Measurements from ENCODE around the gene CFH. TPM values are rescaled to one million over a fixed set of nuclear protein-coding genes. Genes with fewer than 3 reads are reported as not detected.

CFH gene
- total RNA-seq, 1 donor from 2014 or later: 8.8 TPM

DNA sequence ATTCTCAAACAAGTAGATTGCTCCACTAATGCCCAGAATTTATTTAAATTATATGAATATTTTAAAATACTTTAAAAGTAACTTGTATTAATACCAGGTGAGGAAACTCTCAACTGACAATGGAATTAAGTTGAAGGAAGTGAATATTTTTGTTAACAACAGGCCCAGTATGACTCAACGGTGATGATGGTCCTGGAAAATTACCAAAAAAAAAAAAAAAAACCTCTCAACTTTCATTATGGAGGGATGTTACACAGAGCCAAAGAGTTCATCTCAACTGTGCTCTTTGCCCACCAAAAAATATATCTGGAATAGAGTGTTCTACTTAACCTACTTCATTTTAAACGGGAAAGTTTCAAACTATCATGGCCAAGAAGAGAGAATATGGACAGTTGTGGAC lies 28.3 kb downstream of the CFH start:
- Mint-ChIP-seq H3K9me3 (peaks cover 6% of the 10 kb centered on the region), H3K27me3 (ENCODE audit: low read depth) (no peaks in the 10 kb centered on the region), H3K36me3 (no peaks in the 10 kb centered on the region), H3K4me3 (no peak overlapping the region), H3K27ac (no peak overlapping the region), H3K4me1 (peaks cover 9% of the 10 kb centered on the region)
- TF ChIP-seq, protein P1, sequence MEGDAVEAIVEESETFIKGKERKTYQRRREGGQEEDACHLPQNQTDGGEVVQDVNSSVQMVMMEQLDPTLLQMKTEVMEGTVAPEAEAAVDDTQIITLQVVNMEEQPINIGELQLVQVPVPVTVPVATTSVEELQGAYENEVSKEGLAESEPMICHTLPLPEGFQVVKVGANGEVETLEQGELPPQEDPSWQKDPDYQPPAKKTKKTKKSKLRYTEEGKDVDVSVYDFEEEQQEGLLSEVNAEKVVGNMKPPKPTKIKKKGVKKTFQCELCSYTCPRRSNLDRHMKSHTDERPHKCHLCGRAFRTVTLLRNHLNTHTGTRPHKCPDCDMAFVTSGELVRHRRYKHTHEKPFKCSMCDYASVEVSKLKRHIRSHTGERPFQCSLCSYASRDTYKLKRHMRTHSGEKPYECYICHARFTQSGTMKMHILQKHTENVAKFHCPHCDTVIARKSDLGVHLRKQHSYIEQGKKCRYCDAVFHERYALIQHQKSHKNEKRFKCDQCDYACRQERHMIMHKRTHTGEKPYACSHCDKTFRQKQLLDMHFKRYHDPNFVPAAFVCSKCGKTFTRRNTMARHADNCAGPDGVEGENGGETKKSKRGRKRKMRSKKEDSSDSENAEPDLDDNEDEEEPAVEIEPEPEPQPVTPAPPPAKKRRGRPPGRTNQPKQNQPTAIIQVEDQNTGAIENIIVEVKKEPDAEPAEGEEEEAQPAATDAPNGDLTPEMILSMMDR (IDR thresholded peaks at IDR 0.05; ENCODE audit: unreplicated experiment): no peak
- DNase-seq (ENCODE audit: low spot score in 2 of 2, unreplicated experiment in 2 of 2): no peak

GRCh38 chr1:196684476-196684875 lies 32.6 kb downstream of the CFH start:
- no peak overlapping the region for H3K27ac Mint-ChIP-seq
- no peaks in the 10 kb centered on the region for H3K27me3 Mint-ChIP-seq (ENCODE audit: low read depth)
- no peak for DNase-seq (ENCODE audit: low spot score in 2 of 2, unreplicated experiment in 2 of 2)
- no peaks in the 10 kb centered on the region for H3K4me1 Mint-ChIP-seq
- TF ChIP-seq, protein P1 (IDR thresholded peaks at IDR 0.05; ENCODE audit: unreplicated experiment): no peak
- H3K9me3 Mint-ChIP-seq: peaks cover 7% of the 10 kb centered on the region
- no peak overlapping the region for H3K4me3 Mint-ChIP-seq
- H3K36me3 Mint-ChIP-seq: no peaks in the 10 kb centered on the region

DNA sequence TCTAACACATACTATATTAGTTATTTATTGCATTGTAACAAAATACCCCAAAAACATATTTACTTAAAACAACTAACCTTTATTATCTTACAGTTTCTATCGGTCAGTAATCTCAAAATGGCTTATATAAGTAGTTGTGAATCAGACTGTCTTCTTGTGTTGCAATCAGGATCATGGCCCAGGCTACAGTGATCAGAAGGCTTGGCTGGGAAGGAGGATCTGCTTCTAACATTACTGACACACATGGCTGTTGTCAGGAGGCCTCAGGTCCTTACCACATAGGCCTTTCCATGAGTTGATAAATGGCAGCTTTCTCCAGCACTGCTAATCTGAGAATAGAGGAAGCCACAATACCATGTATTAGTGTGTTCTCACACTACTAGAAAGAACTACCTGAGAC lies 33.7 kb downstream of the CFH start:
- Mint-ChIP-seq H3K27ac (no peak overlapping the region), H3K4me3 (no peak overlapping the region), H3K9me3 (peaks cover 7% of the 10 kb centered on the region), H3K27me3 (ENCODE audit: low read depth) (no peaks in the 10 kb centered on the region), H3K4me1 (no peaks in the 10 kb centered on the region), H3K36me3 (no peaks in the 10 kb centered on the region)
- TF ChIP-seq, protein P1 (IDR thresholded peaks at IDR 0.05; ENCODE audit: unreplicated experiment): no peak
- no peak for DNase-seq (ENCODE audit: low spot score in 2 of 2, unreplicated experiment in 2 of 2)

DNA sequence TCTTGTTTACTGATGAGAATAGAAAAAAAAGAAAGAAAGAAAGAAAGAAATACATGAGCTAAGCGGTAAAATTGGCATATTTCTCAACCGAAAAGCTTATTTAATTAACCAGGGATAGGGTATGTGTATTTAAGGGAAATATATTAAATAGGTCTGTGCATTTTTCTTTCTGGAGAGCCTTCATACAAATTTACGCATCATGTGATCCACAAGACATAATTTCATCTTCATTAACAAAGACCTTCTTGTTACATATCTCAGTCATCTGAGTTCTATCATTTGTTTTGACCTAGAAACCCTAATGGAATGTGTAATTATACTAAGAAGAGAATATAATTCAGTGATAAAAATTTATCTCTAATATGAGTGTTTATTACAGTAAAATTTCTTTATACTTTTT lies 37.2 kb downstream of the CFH start:
- no peaks in the 10 kb centered on the region for H3K27me3 Mint-ChIP-seq (ENCODE audit: low read depth)
- peaks cover 8% of the 10 kb centered on the region for H3K9me3 Mint-ChIP-seq
- H3K4me1 Mint-ChIP-seq: no peaks in the 10 kb centered on the region
- DNase-seq (ENCODE audit: low spot score in 2 of 2, unreplicated experiment in 2 of 2): no peak
- no peak overlapping the region for H3K27ac Mint-ChIP-seq
- TF ChIP-seq, protein P1 (IDR thresholded peaks at IDR 0.05; ENCODE audit: unreplicated experiment): no peak
- no peaks in the 10 kb centered on the region for H3K36me3 Mint-ChIP-seq
- no peak overlapping the region for H3K4me3 Mint-ChIP-seq

DNA sequence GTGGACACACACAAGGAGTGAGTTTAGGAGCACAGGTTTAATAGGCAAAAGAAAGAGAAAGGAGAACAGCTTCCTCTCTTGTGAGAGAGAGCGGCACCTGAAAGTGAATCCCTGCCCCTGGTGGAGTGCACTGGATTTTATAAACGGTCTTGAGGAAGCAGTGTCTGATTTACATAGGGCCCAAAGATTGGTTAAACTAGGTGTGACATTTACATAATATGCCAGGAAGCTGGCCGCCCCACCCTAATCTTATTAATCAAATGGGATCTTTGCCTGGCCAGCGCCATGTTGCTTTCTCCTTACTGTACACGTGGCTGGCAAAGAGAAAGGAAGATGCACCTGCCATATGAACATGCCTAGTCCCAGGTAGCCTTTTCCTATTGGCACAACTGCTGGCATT lies 38.7 kb downstream of the CFH start:
- H3K36me3 Mint-ChIP-seq: no peaks in the 10 kb centered on the region
- H3K27ac Mint-ChIP-seq: no peak overlapping the region
- TF ChIP-seq, protein P1 (IDR thresholded peaks at IDR 0.05; ENCODE audit: unreplicated experiment): no peak
- H3K4me1 Mint-ChIP-seq: no peaks in the 10 kb centered on the region
- no peak for DNase-seq (ENCODE audit: low spot score in 2 of 2, unreplicated experiment in 2 of 2)
- H3K27me3 Mint-ChIP-seq (ENCODE audit: low read depth): no peaks in the 10 kb centered on the region
- peaks cover 12% of the 10 kb centered on the region for H3K9me3 Mint-ChIP-seq
- H3K4me3 Mint-ChIP-seq: no peak overlapping the region

GRCh38 chr1:196698993-196699392 lies 47.1 kb downstream of the CFH start:
- Mint-ChIP-seq H3K9me3 (peaks cover 39% of the 10 kb centered on the region), H3K4me1 (no peaks in the 10 kb centered on the region), H3K36me3 (no peaks in the 10 kb centered on the region), H3K27me3 (ENCODE audit: low read depth) (no peaks in the 10 kb centered on the region), H3K4me3 (no peak overlapping the region), H3K27ac (no peak overlapping the region)
- TF ChIP-seq, protein P1 (IDR thresholded peaks at IDR 0.05; ENCODE audit: unreplicated experiment): no peak
- no peak for DNase-seq (ENCODE audit: low spot score in 2 of 2, unreplicated experiment in 2 of 2)
